K562 (cell line): Measurements from ENCODE around the gene MED29. TPM values are rescaled to one million over a fixed set of nuclear protein-coding genes. Genes with fewer than 3 reads are reported as not detected.

Experiments used
- CEBPB ChIP-seq: fragments of 450-650 bp; IDR thresholded peaks from 2 replicates; pipeline ENCODE4 v1.6.1; 2016; ENCODE audit warnings: missing genetic modification characterization, missing compliant biosample characterization
- DMBX1 ChIP-seq: fragments of 250-450 bp; sonication (Bioruptor Pico); IDR thresholded peaks from 2 replicates; pipeline ENCODE4 v1.8.0; 2022; ENCODE audit warnings: inconsistent platforms, mild to moderate bottlenecking, moderate library complexity, borderline replicate concordance
- FOXA3 ChIP-seq, 2 experiments: fragments of 450-650 bp in 1 of 2; sonication (generic) in 1 of 2; formaldehyde crosslinking; IDR thresholded peaks in 1 of 2; conservative IDR thresholded peaks in 1 of 2; 2 replicates each; pipeline versions ENCODE4 v1.4.0 to v1.8.0; 2020 to 2022; ENCODE audit warnings: mild to moderate bottlenecking in 2 of 2, missing genetic modification reagents in 1 of 2
- FOXK1 ChIP-seq: sonication (generic); formaldehyde crosslinking; IDR thresholded peaks from 2 replicates; pipeline ENCODE4 v1.8.0; 2022; ENCODE audit warnings: missing genetic modification reagents, mild to moderate bottlenecking, borderline replicate concordance
- MEF2A ChIP-seq: IDR thresholded peaks from 2 replicates; pipeline ENCODE4 v1.6.1; 2011; ENCODE audit warnings: low read depth, mild to moderate bottlenecking, low read length, moderate library complexity; ENCODE audit not compliant: control insufficient read depth
- MYNN ChIP-seq, 2 experiments: sonication (generic); formaldehyde crosslinking in 1 of 2; IDR thresholded peaks; 2 replicates each; pipeline versions ENCODE4 v1.5.0 to v1.6.1; 2016 to 2020; ENCODE audit warnings: antibody characterized with exemption in 1 of 2, missing genetic modification reagents in 1 of 2
- OTX1 ChIP-seq: fragments of 450-650 bp; formaldehyde crosslinking; IDR thresholded peaks from 2 replicates; pipeline ENCODE4 v1.4.0; 2022; ENCODE audit warnings: mild to moderate bottlenecking
- SRSF3 ChIP-seq: fragments of 200-400 bp; formaldehyde crosslinking; IDR thresholded peaks from 2 replicates; pipeline ENCODE4 v1.6.1; 2016; ENCODE audit warnings: mild to moderate bottlenecking, low read length, moderate library complexity; ENCODE audit not compliant: insufficient read depth
- SUPT5H ChIP-seq: fragments of 450-650 bp; IDR thresholded peaks from 2 replicates; pipeline ENCODE4 v1.6.1; 2016
- THRA ChIP-seq: fragments of 450-650 bp; IDR thresholded peaks from 2 replicates; pipeline ENCODE4 v1.6.1; 2017; ENCODE audit warnings: mild to moderate bottlenecking, moderate library complexity
- YY1 ChIP-seq, 3 experiments: IDR thresholded peaks; 2 replicates each; pipeline ENCODE4 v1.6.1; 2011; ENCODE audit warnings: low read length in 2 of 3, mild to moderate bottlenecking in 2 of 3, moderate library complexity in 2 of 3, borderline replicate concordance in 1 of 3, control low read depth in 1 of 3, low read depth in 1 of 3; ENCODE audit not compliant: insufficient read depth in 3 of 3, insufficient replicate concordance in 2 of 3, control insufficient read depth in 1 of 3, insufficient read length in 1 of 3; ENCODE audit errors: extremely low read depth in 1 of 3
- ZBTB49 ChIP-seq: sonication (generic); formaldehyde crosslinking; IDR thresholded peaks from 2 replicates; pipeline ENCODE4 v1.8.0; 2022; ENCODE audit warnings: missing genetic modification reagents, mild to moderate bottlenecking, borderline replicate concordance
- ZC3H8 ChIP-seq: fragments of 450-650 bp; IDR thresholded peaks from 2 replicates; pipeline ENCODE4 v1.6.1; 2017
- ZNF347 ChIP-seq: fragments of 450-650 bp; formaldehyde crosslinking; IDR thresholded peaks from 2 replicates; pipeline ENCODE4 v1.4.0; 2020; ENCODE audit warnings: low read depth, mild to moderate bottlenecking, moderate library complexity
- ZNF766 ChIP-seq: fragments of 200-800 bp; sonication (Bioruptor generic); conservative IDR thresholded peaks from 2 replicates; pipeline ENCODE4 v1.6.1; 2016; ENCODE audit warnings: missing genetic modification characterization, missing compliant biosample characterization
- polyA plus RNA-seq, 8 experiments: library from polyadenylated mRNA; depleted of rRNA in 4 of 8; stranded (reverse) in 5 of 8; unstranded in 3 of 8; fragments of >200 nt; fragmentation: Nextera tagmentation in 2 of 8; fragmentation: Illumina TruSeq in 1 of 8; extraction: Ambion mirVana in 2 of 8; extraction: Trizol in 1 of 8; gene quantifications; 2 replicates each; pipeline versions ENCODE4 v1.2.1 to v1.2.3, GENCODE V29; 2011 to 2014; ENCODE audit warnings: inconsistent platforms in 1 of 8, missing spikeins in 1 of 8
- total RNA-seq, 7 experiments: library from RNA; depleted of rRNA in 6 of 7; stranded (reverse); fragments of >200 nt in 6 of 7; fragmentation: Illumina TruSeq in 2 of 7; extraction: Trizol in 2 of 7; gene quantifications; 2 replicates each; pipeline versions ENCODE4 v1.2.1 to v1.2.3, GENCODE V29; 2011 to 2021; ENCODE audit warnings: low replicate concordance in 1 of 7
- TF ChIP-seq, protein P1 (sequence below): sonication (generic); IDR thresholded peaks from 2 replicates; pipeline ENCODE4 v1.6.1; 2016
- TF ChIP-seq, protein P2 (sequence below): sonication (generic); formaldehyde crosslinking; IDR thresholded peaks from 2 replicates; pipeline ENCODE4 v1.8.0; 2022; ENCODE audit warnings: mild to moderate bottlenecking, missing genetic modification reagents, borderline replicate concordance
- TF ChIP-seq, protein P3 (sequence below): sonication (generic); formaldehyde crosslinking; IDR thresholded peaks from 2 replicates; pipeline ENCODE4 v1.8.0; 2022; ENCODE audit warnings: missing genetic modification reagents, mild to moderate bottlenecking, borderline replicate concordance

The MED29 gene
- total and polyA plus RNA-seq, 9 of the 15 experiments (the other 6 are each of a cell fraction or from before 2014, with no cell fraction given) = 1.8 to 22.6 (median 12.4) TPM

GRCh38 chr19:39412100-39412866 lies 21.1 kb downstream of the MED29 start, which contains the start of gene PLEKHG2 (continued):
- TF ChIP-seq THRA (no peak), ZNF347 (no peak), ZBTB49 (CRISPR knock-in tag) (0 out of 2 replicates have a peak, but pooled peaks have one; percentile 31), ZC3H8 (no peak), SRSF3 (no peak), CEBPB (tag) (peak; percentile 99), DMBX1 (CRISPR knock-in tag) (no peak), FOXA3 (CRISPR knock-in tag; conservative IDR thresholded peaks at IDR 0.05 in 1 of 2, IDR thresholded peaks at IDR 0.05 in 1 of 2) (no peak), OTX1 (peak; percentile 71; the same call in 1 of the 2 replicates), YY1 (IDR thresholded peaks at IDR 0.05; ENCODE audit: borderline replicate concordance in 1 of 3, control insufficient read depth in 1 of 3, extremely low read depth in 1 of 3, insufficient read depth in 3 of 3, insufficient read length in 1 of 3, insufficient replicate concordance in 2 of 3, low read depth in 1 of 3, low read length in 2 of 3) (peak in 2 of 3 experiments; percentile 6 to 60), FOXK1 (CRISPR knock-in tag) (peak; percentile 68; the same call in 1 of the 2 replicates), MYNN (IDR thresholded peaks at IDR 0.05) (peak; percentile 15; the same call in 1 of the 2 replicates), MYNN (CRISPR knock-in tag; IDR thresholded peaks at IDR 0.05) (no peak), MEF2A (0 out of 2 replicates have a peak, but pooled peaks have one; percentile 17), ZNF766 (CRISPR knock-in tag) (peak; percentile 65), SUPT5H (peak; percentile 68)
- TF ChIP-seq, protein P1, sequence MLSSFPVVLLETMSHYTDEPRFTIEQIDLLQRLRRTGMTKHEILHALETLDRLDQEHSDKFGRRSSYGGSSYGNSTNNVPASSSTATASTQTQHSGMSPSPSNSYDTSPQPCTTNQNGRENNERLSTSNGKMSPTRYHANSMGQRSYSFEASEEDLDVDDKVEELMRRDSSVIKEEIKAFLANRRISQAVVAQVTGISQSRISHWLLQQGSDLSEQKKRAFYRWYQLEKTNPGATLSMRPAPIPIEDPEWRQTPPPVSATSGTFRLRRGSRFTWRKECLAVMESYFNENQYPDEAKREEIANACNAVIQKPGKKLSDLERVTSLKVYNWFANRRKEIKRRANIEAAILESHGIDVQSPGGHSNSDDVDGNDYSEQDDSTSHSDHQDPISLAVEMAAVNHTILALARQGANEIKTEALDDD = no peak
- TF ChIP-seq, protein P2, sequence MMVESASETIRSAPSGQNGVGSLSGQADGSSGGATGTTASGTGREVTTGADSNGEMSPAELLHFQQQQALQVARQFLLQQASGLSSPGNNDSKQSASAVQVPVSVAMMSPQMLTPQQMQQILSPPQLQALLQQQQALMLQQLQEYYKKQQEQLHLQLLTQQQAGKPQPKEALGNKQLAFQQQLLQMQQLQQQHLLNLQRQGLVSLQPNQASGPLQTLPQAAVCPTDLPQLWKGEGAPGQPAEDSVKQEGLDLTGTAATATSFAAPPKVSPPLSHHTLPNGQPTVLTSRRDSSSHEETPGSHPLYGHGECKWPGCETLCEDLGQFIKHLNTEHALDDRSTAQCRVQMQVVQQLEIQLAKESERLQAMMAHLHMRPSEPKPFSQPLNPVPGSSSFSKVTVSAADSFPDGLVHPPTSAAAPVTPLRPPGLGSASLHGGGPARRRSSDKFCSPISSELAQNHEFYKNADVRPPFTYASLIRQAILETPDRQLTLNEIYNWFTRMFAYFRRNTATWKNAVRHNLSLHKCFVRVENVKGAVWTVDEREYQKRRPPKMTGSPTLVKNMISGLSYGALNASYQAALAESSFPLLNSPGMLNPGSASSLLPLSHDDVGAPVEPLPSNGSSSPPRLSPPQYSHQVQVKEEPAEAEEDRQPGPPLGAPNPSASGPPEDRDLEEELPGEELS (CRISPR knock-in tag) = no peak
- TF ChIP-seq, protein P3, sequence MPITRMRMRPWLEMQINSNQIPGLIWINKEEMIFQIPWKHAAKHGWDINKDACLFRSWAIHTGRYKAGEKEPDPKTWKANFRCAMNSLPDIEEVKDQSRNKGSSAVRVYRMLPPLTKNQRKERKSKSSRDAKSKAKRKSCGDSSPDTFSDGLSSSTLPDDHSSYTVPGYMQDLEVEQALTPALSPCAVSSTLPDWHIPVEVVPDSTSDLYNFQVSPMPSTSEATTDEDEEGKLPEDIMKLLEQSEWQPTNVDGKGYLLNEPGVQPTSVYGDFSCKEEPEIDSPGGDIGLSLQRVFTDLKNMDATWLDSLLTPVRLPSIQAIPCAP = no peak
